Measurements from ENCODE around the gene MYL6B. TPM values are rescaled to one million over a fixed set of nuclear protein-coding genes. Genes with fewer than 3 reads are reported as not detected.

The MYL6B gene
- total RNA-seq, 1 donor from 2014 or later = 131 TPM

GRCh38 chr12:56150563-56150962 lies 1.8 kb upstream of the MYL6B start:
- H3K27ac ChIP-seq = no peak overlapping the region
- H3K4me3 Mint-ChIP-seq = peak overlapping the region; percentile 97
- no peak overlapping the region for H3K9ac ChIP-seq
- H3K36me3 Mint-ChIP-seq = peaks cover 10% of the 10 kb centered on the region
- TF ChIP-seq, protein P1, sequence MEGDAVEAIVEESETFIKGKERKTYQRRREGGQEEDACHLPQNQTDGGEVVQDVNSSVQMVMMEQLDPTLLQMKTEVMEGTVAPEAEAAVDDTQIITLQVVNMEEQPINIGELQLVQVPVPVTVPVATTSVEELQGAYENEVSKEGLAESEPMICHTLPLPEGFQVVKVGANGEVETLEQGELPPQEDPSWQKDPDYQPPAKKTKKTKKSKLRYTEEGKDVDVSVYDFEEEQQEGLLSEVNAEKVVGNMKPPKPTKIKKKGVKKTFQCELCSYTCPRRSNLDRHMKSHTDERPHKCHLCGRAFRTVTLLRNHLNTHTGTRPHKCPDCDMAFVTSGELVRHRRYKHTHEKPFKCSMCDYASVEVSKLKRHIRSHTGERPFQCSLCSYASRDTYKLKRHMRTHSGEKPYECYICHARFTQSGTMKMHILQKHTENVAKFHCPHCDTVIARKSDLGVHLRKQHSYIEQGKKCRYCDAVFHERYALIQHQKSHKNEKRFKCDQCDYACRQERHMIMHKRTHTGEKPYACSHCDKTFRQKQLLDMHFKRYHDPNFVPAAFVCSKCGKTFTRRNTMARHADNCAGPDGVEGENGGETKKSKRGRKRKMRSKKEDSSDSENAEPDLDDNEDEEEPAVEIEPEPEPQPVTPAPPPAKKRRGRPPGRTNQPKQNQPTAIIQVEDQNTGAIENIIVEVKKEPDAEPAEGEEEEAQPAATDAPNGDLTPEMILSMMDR (IDR thresholded peaks at IDR 0.05) = no peak
- TF ChIP-seq EZH2 (IDR thresholded peaks at IDR 0.05) = no peak
- TF ChIP-seq EZH2phosphoT487 (IDR thresholded peaks at IDR 0.05) = no peak
- H4K20me1 ChIP-seq (ENCODE audit: low read depth) = no peaks in the 10 kb centered on the region
- H3K27ac Mint-ChIP-seq = no peak overlapping the region
- no peaks in the 10 kb centered on the region for H3K9me3 Mint-ChIP-seq
- peaks cover 14% of the 10 kb centered on the region for H3K4me1 ChIP-seq
- no peaks in the 10 kb centered on the region for H3K27me3 ChIP-seq
- peaks cover 29% of the 10 kb centered on the region for H3F3A ChIP-seq (ENCODE audit: low read depth)
- H3K27me3 Mint-ChIP-seq (ENCODE audit: insufficient read depth, low read depth) = peaks cover 5% of the 10 kb centered on the region
- H3K36me3 ChIP-seq = no peaks in the 10 kb centered on the region
- no peak overlapping the region for H3K4me2 ChIP-seq
- H3K4me1 Mint-ChIP-seq = peaks cover 30% of the 10 kb centered on the region
- H2AFZ ChIP-seq (replicated peaks) = no peak overlapping the region
- peaks cover 18% of the 10 kb centered on the region for H3K79me2 ChIP-seq (ENCODE audit: low read depth)
- DNase-seq (ENCODE audit: low spot score) = no peak
- H3K9me3 ChIP-seq (ENCODE audit: low read depth) = no peaks in the 10 kb centered on the region
- no peak overlapping the region for H3K4me3 ChIP-seq

DNA sequence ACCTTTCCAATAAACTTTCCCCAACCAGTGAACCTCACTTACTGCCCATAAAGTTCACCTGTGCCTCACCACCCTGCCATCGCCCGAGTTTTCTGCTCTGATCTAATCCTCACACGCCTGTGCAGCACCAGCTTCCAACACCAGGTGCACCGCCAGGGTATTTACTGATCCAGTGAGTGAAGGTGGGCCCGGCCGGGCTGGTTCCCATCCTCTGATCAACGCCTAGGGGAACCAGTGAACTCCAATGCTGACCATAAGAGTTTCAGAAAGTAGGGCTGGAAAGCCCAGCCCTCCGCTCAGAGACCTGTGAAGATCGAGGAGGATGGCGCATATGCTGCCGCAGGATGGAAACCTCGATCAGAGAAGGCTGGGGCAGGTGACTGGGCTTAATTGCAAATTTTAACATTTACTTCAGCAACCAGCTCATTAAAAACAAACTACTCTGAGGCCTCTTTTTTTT lies 685 bp upstream of the MYL6B start:
- H3K27me3 Mint-ChIP-seq (ENCODE audit: insufficient read depth, low read depth) = peaks cover 8% of the 10 kb centered on the region
- peak; percentile 66 for DNase-seq (ENCODE audit: low spot score)
- peak overlapping the region; percentile 51 for H3K27ac ChIP-seq

GRCh38 chr12:56152756-56153677 lies 630 bp downstream of the MYL6B start:
- H4K20me1 ChIP-seq (ENCODE audit: low read depth) = no peaks in the 10 kb centered on the region
- peaks cover 14% of the 10 kb centered on the region for H3K36me3 Mint-ChIP-seq

More for the DNA sequence above, 685 bp upstream of the MYL6B start:
- peak overlapping the region; percentile 60 for H3K27ac Mint-ChIP-seq
- peaks cover 31% of the 10 kb centered on the region for H3K4me1 Mint-ChIP-seq
- Histone ChIP-seq H3F3A (ENCODE audit: low read depth) (peaks cover 29% of the 10 kb centered on the region), H3K27me3 (no peaks in the 10 kb centered on the region), H3K36me3 (no peaks in the 10 kb centered on the region), H3K79me2 (ENCODE audit: low read depth) (peaks cover 18% of the 10 kb centered on the region), H3K4me3 (peak overlapping the region; percentile 68), H4K20me1 (ENCODE audit: low read depth) (no peaks in the 10 kb centered on the region), H3K9ac (peak overlapping the region; percentile 29), H2AFZ (replicated peaks) (peak overlapping the region; percentile 80), H3K4me1 (peaks cover 14% of the 10 kb centered on the region), H3K4me2 (peak overlapping the region; percentile 97), H3K9me3 (ENCODE audit: low read depth) (no peaks in the 10 kb centered on the region)
- no peaks in the 10 kb centered on the region for H3K9me3 Mint-ChIP-seq
- H3K4me3 Mint-ChIP-seq = peak overlapping the region; percentile 97
- peaks cover 12% of the 10 kb centered on the region for H3K36me3 Mint-ChIP-seq
- TF ChIP-seq, protein P1 (IDR thresholded peaks at IDR 0.05) = peak; percentile 63
- TF ChIP-seq EZH2 (IDR thresholded peaks at IDR 0.05) = no peak
- TF ChIP-seq EZH2phosphoT487 (IDR thresholded peaks at IDR 0.05) = no peak

More at GRCh38 chr12:56152756-56153677, 630 bp downstream of the MYL6B start:
- peak overlapping the region; percentile 68 for H3K4me3 ChIP-seq
- no peaks in the 10 kb centered on the region for H3K9me3 ChIP-seq (ENCODE audit: low read depth)
- H3K27me3 Mint-ChIP-seq (ENCODE audit: insufficient read depth, low read depth) = peaks cover 14% of the 10 kb centered on the region
- TF ChIP-seq, protein P1 (IDR thresholded peaks at IDR 0.05) = no peak
- TF ChIP-seq EZH2 (IDR thresholded peaks at IDR 0.05) = no peak
- H3K9ac ChIP-seq = peak overlapping the region; percentile 60
- peaks cover 18% of the 10 kb centered on the region for H3K79me2 ChIP-seq (ENCODE audit: low read depth)
- peak overlapping the region; percentile 97 for H3K4me3 Mint-ChIP-seq
- H3K27ac Mint-ChIP-seq = peak overlapping the region; percentile 72
- H3K36me3 ChIP-seq = no peaks in the 10 kb centered on the region
- no peaks in the 10 kb centered on the region for H3K9me3 Mint-ChIP-seq
- H3F3A ChIP-seq (ENCODE audit: low read depth) = peaks cover 36% of the 10 kb centered on the region
- DNase-seq (ENCODE audit: low spot score) = peak; percentile 8
- no peak overlapping the region for H3K27ac ChIP-seq
- peaks cover 40% of the 10 kb centered on the region for H3K4me1 Mint-ChIP-seq
- no peaks in the 10 kb centered on the region for H3K27me3 ChIP-seq
- peak overlapping the region; percentile 97 for H3K4me2 ChIP-seq
- no peak overlapping the region for H2AFZ ChIP-seq (replicated peaks)
- H3K4me1 ChIP-seq = peaks cover 19% of the 10 kb centered on the region
